Measurements from ENCODE around the gene SEZ6L2. TPM values are rescaled to one million over a fixed set of nuclear protein-coding genes. Genes with fewer than 3 reads are reported as not detected.

The SEZ6L2 gene
- total RNA-seq, 3 donors from 2014 or later: 0.16 to 7.2 (median 5.0) TPM

DNA sequence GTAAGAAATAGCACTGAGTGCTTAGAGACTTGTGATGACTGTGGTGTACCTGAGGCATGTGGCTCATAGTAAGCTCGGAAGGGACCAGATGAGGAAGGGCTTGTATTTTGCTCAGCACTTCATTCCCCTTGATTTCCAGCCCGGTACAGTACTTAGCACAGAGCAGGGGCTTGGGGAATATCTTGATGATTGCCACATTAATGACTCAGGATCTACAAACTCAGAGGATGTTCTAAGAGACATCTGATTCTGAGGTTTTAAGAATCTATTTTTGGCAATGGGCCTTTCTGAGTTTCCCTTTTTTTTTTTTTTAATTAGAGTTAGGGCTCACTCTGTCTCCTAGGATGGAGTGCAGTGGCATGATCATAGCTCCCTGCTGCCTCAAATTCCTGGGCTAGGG, 10.0 kb upstream of the SEZ6L2 start:
- intact Hi-C loops (cut with DNase I; ENCODE audit: low total_unique reads): no loop called here
- no peak overlapping the region for H3K4me3 ChIP-seq
- no peaks in the 10 kb centered on the region for H3K27me3 ChIP-seq
- no peaks in the 10 kb centered on the region for H3K36me3 ChIP-seq
- no peak overlapping the region for H3K27ac ChIP-seq
- no peak for DNase-seq (ENCODE audit: low spot score in 2 of 2)
- H3K9me3 ChIP-seq: no peaks in the 10 kb centered on the region
- no peaks in the 10 kb centered on the region for H3K4me1 ChIP-seq
- TF ChIP-seq POLR2A (IDR thresholded peaks at IDR 0.05): no peak
- no peak for TF ChIP-seq POLR2AphosphoS5 (IDR thresholded peaks at IDR 0.05)
- TF ChIP-seq, protein P1, sequence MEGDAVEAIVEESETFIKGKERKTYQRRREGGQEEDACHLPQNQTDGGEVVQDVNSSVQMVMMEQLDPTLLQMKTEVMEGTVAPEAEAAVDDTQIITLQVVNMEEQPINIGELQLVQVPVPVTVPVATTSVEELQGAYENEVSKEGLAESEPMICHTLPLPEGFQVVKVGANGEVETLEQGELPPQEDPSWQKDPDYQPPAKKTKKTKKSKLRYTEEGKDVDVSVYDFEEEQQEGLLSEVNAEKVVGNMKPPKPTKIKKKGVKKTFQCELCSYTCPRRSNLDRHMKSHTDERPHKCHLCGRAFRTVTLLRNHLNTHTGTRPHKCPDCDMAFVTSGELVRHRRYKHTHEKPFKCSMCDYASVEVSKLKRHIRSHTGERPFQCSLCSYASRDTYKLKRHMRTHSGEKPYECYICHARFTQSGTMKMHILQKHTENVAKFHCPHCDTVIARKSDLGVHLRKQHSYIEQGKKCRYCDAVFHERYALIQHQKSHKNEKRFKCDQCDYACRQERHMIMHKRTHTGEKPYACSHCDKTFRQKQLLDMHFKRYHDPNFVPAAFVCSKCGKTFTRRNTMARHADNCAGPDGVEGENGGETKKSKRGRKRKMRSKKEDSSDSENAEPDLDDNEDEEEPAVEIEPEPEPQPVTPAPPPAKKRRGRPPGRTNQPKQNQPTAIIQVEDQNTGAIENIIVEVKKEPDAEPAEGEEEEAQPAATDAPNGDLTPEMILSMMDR (IDR thresholded peaks at IDR 0.05): no peak

DNA sequence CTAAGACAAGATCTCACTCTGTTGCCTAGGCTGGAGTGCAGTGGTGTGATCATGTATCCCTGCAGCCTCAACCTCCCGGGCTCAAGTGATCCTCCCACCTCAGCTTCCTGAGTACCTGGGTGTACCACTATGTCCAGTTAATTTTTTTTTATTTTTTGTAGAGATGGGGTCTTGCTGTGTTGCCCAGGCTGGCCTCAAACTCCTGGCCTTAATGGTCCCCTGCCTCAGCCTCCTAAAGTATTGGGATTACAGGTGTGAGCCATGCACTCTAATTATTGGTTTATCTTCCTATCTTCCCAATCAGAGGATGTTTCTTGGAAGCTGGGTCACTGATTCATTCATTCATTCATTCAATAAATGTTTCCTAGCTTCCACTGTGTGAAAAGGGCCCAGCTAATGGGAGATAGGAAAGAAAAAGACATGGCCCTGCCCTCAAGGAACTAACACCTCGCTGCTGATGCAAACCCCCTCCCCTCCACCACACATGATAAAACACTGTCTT, 9.4 kb upstream of the SEZ6L2 start:
- TF ChIP-seq POLR2A (IDR thresholded peaks at IDR 0.05) (no peak), POLR2AphosphoS5 (IDR thresholded peaks at IDR 0.05) (no peak)
- TF ChIP-seq, protein P1 (IDR thresholded peaks at IDR 0.05): no peak
- H3K4me1 ChIP-seq: no peaks in the 10 kb centered on the region
- no peak overlapping the region for H3K4me3 ChIP-seq
- H3K27ac ChIP-seq: no peak overlapping the region
- no peak for DNase-seq (ENCODE audit: low spot score in 2 of 2)
- intact Hi-C loops (cut with DNase I; ENCODE audit: low total_unique reads): no loop called here
- H3K27me3 ChIP-seq: no peaks in the 10 kb centered on the region
- no peaks in the 10 kb centered on the region for H3K9me3 ChIP-seq
- no peaks in the 10 kb centered on the region for H3K36me3 ChIP-seq

DNA sequence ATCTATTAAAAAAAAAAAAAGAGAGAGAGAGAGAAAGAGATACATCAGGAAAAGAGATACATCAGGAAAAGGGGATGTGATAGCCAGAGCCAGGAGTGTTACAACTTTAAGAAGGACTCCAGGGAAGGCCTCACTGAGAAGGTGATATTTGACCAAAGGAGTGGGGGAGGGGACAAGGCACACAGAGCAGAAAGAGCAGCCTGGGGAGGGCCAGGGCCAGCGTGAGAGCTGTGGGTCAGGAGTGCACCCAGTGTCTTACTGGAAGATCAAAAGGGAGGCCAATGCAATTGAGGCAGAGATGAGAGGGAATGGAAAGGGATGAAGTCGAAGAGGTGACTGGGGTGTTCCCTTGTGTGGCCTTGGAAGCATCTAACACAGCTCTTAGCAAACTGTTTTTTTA, 8.6 kb upstream of the SEZ6L2 start:
- H3K27me3 ChIP-seq: no peaks in the 10 kb centered on the region
- intact Hi-C loops (cut with DNase I; ENCODE audit: low total_unique reads): no loop called here
- no peak for TF ChIP-seq POLR2A (IDR thresholded peaks at IDR 0.05)
- TF ChIP-seq, protein P1 (IDR thresholded peaks at IDR 0.05): no peak
- TF ChIP-seq POLR2AphosphoS5 (IDR thresholded peaks at IDR 0.05): no peak

DNA sequence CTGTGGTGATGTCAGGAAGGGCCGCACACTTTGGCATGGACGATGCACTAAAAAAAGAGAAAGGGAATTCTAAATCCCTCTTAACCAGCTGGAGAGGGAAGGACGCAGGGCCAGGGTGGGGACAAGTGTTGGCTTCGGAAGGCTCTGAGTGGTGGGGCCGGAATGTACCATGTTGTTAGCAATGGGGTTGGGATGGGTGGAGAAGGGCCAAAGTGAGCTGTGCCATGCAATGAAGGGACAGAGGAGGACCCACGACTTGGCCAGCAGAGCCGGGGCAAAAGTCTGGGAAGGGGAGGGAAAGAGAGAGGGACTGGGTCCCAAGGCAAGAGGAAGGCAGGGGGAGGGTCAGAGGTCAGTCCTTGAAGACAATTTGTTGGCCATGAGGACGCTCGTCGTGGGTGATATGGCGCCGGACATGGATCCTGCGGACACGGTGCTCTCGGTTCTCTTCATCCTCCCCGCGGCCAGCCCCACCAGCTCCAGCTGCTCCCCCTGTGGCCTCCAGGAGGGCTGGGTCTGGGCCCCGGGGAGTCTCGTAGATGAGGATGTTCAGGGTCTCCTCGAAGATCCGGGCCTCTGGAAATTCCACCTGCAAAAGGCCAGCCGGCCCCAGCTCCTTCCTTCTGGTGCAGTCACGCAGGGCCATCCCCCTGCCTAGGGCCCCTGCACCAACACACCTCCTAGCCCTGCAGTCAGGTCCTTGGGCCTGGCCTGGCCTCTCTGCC, 7.3 kb upstream of the SEZ6L2 start:
- Histone ChIP-seq H3K27ac (no peak overlapping the region), H3K36me3 (no peaks in the 10 kb centered on the region), H3K4me3 (no peak overlapping the region)

More for the DNA sequence above, 8.6 kb upstream of the SEZ6L2 start:
- Histone ChIP-seq H3K4me3 (no peak overlapping the region), H3K36me3 (no peaks in the 10 kb centered on the region), H3K27ac (no peak overlapping the region), H3K9me3 (no peaks in the 10 kb centered on the region), H3K4me1 (no peaks in the 10 kb centered on the region)
- DNase-seq (ENCODE audit: low spot score in 2 of 2): no peak

DNA sequence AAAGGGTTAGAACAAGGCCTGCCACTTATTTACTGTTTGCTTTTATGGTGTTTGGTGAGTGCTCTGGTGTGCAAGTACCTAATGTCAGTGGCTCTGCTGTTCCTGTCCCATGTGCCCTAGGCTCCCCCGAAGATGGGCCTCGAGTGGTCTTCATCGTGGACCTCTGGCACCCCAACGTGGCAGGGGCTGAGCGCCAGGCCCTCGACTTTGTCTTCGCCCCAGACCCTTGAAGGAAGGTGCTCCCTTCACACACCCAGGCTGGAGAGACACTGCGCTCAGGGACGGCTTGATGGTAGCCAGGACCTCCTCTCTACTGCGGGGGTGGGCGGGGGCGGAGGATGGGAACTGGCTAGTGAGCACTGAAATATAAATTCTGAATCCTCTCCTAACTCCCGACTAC, 6.3 kb upstream of the SEZ6L2 start:
- Histone ChIP-seq H3K4me1 (no peaks in the 10 kb centered on the region), H3K36me3 (no peaks in the 10 kb centered on the region), H3K27me3 (no peaks in the 10 kb centered on the region), H3K9me3 (no peaks in the 10 kb centered on the region), H3K27ac (no peak overlapping the region), H3K4me3 (no peak overlapping the region)
- intact Hi-C loops (cut with DNase I; ENCODE audit: low total_unique reads): no loop called here
- TF ChIP-seq POLR2AphosphoS5 (IDR thresholded peaks at IDR 0.05): no peak
- TF ChIP-seq POLR2A (IDR thresholded peaks at IDR 0.05): no peak
- TF ChIP-seq, protein P1 (IDR thresholded peaks at IDR 0.05): no peak
- no peak for DNase-seq (ENCODE audit: low spot score in 2 of 2)

More for the DNA sequence above, 7.3 kb upstream of the SEZ6L2 start:
- H3K9me3 ChIP-seq: no peaks in the 10 kb centered on the region
- no peaks in the 10 kb centered on the region for H3K27me3 ChIP-seq
- intact Hi-C loops (cut with DNase I; ENCODE audit: low total_unique reads): no loop called here
- no peaks in the 10 kb centered on the region for H3K4me1 ChIP-seq
- no peak for TF ChIP-seq POLR2AphosphoS5 (IDR thresholded peaks at IDR 0.05)
- no peak for TF ChIP-seq POLR2A (IDR thresholded peaks at IDR 0.05)
- TF ChIP-seq, protein P1 (IDR thresholded peaks at IDR 0.05): no peak
- no peak for DNase-seq (ENCODE audit: low spot score in 2 of 2)

All from breast epithelium (tissue), 4 donors.